H1 (cell line): ENCODE measurements around the gene PRKN. TPM values are rescaled to one million over a fixed set of nuclear protein-coding genes. Genes with fewer than 3 reads are reported as not detected.

Experiments
- CTCF ChIA-PET: fragments of 300-600 bp; sonication (Branson Sonifier 250); formaldehyde crosslinking; loops from one replicate; lab custom pipeline; 2021; ENCODE audit not compliant: partially characterized antibody; lab: Charles Lee
- POLR2A ChIA-PET: fragments of 300-600 bp; sonication (Branson Sonifier 250); formaldehyde crosslinking; loops from one replicate; lab custom pipeline; 2021; ENCODE audit warnings: inconsistent platforms; ENCODE audit not compliant: partially characterized antibody; lab: Charles Lee
- DNase-seq, 2 experiments: peaks; one replicate each; pipeline versions ENCODE4 v3.0.0 to v3.0.0-alpha.2; 2010 to 2022; ENCODE audit warnings: low spot score in 2 of 2, low read depth in 1 of 2, mixed read lengths in 1 of 2
- FAIRE-seq: peaks from 2 replicates; lab custom pipeline; 2011; peaks lifted over from hg19 to GRCh38; lab: Jason Lieb, UNC
- H2AFZ ChIP-seq: 2 replicates; pipeline ENCODE4 v1.8.1; 2012; ENCODE audit warnings: low read length, inconsistent platforms
- H2AK5ac ChIP-seq: 2 replicates; pipeline ENCODE4 v1.6.1; 2013; ENCODE audit warnings: low read depth, low read length
- H2BK120ac ChIP-seq: replicated peaks from 2 replicates; pipeline ENCODE3; 2013; ENCODE audit warnings: low read depth, low read length, inconsistent platforms
- H2BK12ac ChIP-seq: 2 replicates; pipeline ENCODE4 v1.6.1; 2013; ENCODE audit warnings: low read depth, low read length
- H2BK15ac ChIP-seq: 2 replicates; pipeline ENCODE4 v1.6.1; 2013; ENCODE audit warnings: low read length
- H2BK20ac ChIP-seq: 2 replicates; pipeline ENCODE4 v1.6.1; 2013; ENCODE audit warnings: low read length
- H2BK5ac ChIP-seq: 2 replicates; pipeline ENCODE4 v1.6.1; 2013; ENCODE audit warnings: low read depth, low read length
- H3K14ac ChIP-seq: 2 replicates; pipeline ENCODE4 v1.6.1; 2013; ENCODE audit warnings: inconsistent platforms; ENCODE audit not compliant: insufficient read length
- H3K18ac ChIP-seq: 2 replicates; pipeline ENCODE4 v1.6.1; 2013; ENCODE audit warnings: low read length; ENCODE audit errors: extremely low read depth
- H3K23ac ChIP-seq: 2 replicates; pipeline ENCODE4 v1.6.1; 2013; ENCODE audit warnings: inconsistent platforms; ENCODE audit not compliant: insufficient read length
- H3K23me2 ChIP-seq: 2 replicates; pipeline ENCODE4 v1.6.1; 2013; ENCODE audit warnings: low read depth, low read length
- H3K27ac ChIP-seq: 2 replicates; pipeline ENCODE4 v1.6.1; 2011; ENCODE audit warnings: low read depth, low read length, inconsistent platforms
- H3K27me3 ChIP-seq, 4 experiments: replicated peaks in 1 of 4; 1 replicate in 1 of 4; 2 replicates in 3 of 4; pipeline versions ENCODE4 v1.6.1 to v1.8.1; 2011 to 2013; ENCODE audit warnings: low read length in 3 of 4, mild to moderate bottlenecking in 3 of 4, inconsistent platforms in 2 of 4, mixed read lengths in 2 of 4, moderate library complexity in 1 of 4; ENCODE audit not compliant: control insufficient read depth in 3 of 4, insufficient read depth in 3 of 4; ENCODE audit errors: extremely low read depth in 1 of 4
- H3K36me3 ChIP-seq, 4 experiments: 2 replicates each; pipeline versions ENCODE4 v1.6.1 to v1.8.1; 2011 to 2013; ENCODE audit warnings: mild to moderate bottlenecking in 4 of 4, low read length in 3 of 4, moderate library complexity in 2 of 4, control low read depth in 1 of 4, inconsistent platforms in 1 of 4; ENCODE audit not compliant: insufficient read depth in 4 of 4, control insufficient read depth in 2 of 4
- H3K4ac ChIP-seq: replicated peaks from 2 replicates; pipeline ENCODE3; 2013; ENCODE audit warnings: low read length, low read depth, mixed read lengths, inconsistent platforms; ENCODE audit not compliant: insufficient read length
- H3K4me1 ChIP-seq, 4 experiments: replicated peaks in 1 of 4; 1 replicate in 1 of 4; 2 replicates in 3 of 4; pipeline versions ENCODE4 v1.6.1 to v1.8.1; 2011 to 2013; ENCODE audit warnings: low read length in 3 of 4, inconsistent platforms in 2 of 4, mixed read lengths in 1 of 4; ENCODE audit not compliant: insufficient read depth in 4 of 4, control insufficient read depth in 3 of 4
- H3K4me2 ChIP-seq, 2 experiments: 2 replicates each; pipeline versions ENCODE4 v1.6.1 to v1.8.1; 2011 to 2013; ENCODE audit warnings: low read depth in 2 of 2, low read length in 2 of 2, control low read depth in 1 of 2, inconsistent platforms in 1 of 2, mild to moderate bottlenecking in 1 of 2; ENCODE audit not compliant: insufficient read depth in 1 of 2
- H3K4me3 ChIP-seq, 4 experiments: fragments of 200-600, 300-600 bp in 1 of 4; sonication (generic), shearing (Covaris generic), sonication (Bioruptor Twin) in 1 of 4; 2 replicates each; pipeline versions ENCODE4 v1.5.1 to v1.8.1; 2011 to 2016; ENCODE audit warnings: low read length in 4 of 4, low read depth in 3 of 4, control low read depth in 2 of 4, inconsistent platforms in 2 of 4, mild to moderate bottlenecking in 2 of 4, mixed read lengths in 1 of 4, moderate library complexity in 1 of 4; ENCODE audit not compliant: insufficient read depth in 2 of 4; ENCODE audit errors: extremely low read depth in 1 of 4
- H3K56ac ChIP-seq: replicated peaks from 2 replicates; pipeline ENCODE3; 2013; ENCODE audit warnings: low read depth, mild to moderate bottlenecking, mixed read lengths, low read length, inconsistent platforms; ENCODE audit not compliant: insufficient read length
- H3K79me1 ChIP-seq: 2 replicates; pipeline ENCODE4 v1.6.1; 2013; ENCODE audit warnings: low read depth, low read length, control low read depth
- H3K79me2 ChIP-seq, 2 experiments: 2 replicates each; pipeline versions ENCODE4 v1.6.1 to v1.8.1; 2012 to 2013; ENCODE audit warnings: low read length in 2 of 2, mild to moderate bottlenecking in 2 of 2, inconsistent platforms in 1 of 2; ENCODE audit not compliant: insufficient read depth in 2 of 2, control insufficient read depth in 1 of 2
- H3K9ac ChIP-seq, 4 experiments: replicated peaks in 1 of 4; 1 replicate in 1 of 4; 2 replicates in 3 of 4; pipeline versions ENCODE4 v1.6.1 to v1.8.1; 2011 to 2013; ENCODE audit warnings: low read depth in 3 of 4, low read length in 3 of 4, control low read depth in 2 of 4, mild to moderate bottlenecking in 2 of 4, moderate library complexity in 2 of 4, inconsistent platforms in 1 of 4; ENCODE audit errors: extremely low read depth in 1 of 4
- H3K9me3 ChIP-seq, 2 experiments: 2 replicates each; pipeline versions ENCODE4 v1.6.1 to v1.8.1; 2012 to 2013; ENCODE audit warnings: mild to moderate bottlenecking in 2 of 2, moderate library complexity in 2 of 2, control low read depth in 1 of 2, inconsistent platforms in 1 of 2, low read depth in 1 of 2, low read length in 1 of 2, mixed read lengths in 1 of 2; ENCODE audit not compliant: insufficient read depth in 2 of 2
- H4K20me1 ChIP-seq, 2 experiments: replicated peaks in 1 of 2; 2 replicates each; pipeline versions ENCODE3 to v1.8.1; 2011 to 2013; ENCODE audit warnings: inconsistent platforms in 2 of 2, low read length in 2 of 2, mild to moderate bottlenecking in 1 of 2; ENCODE audit not compliant: insufficient read depth in 2 of 2, control insufficient read depth in 1 of 2
- H4K5ac ChIP-seq: 2 replicates; pipeline ENCODE4 v1.6.1; 2013; ENCODE audit warnings: low read length, low read depth, mixed read lengths, inconsistent platforms; ENCODE audit not compliant: insufficient read length
- H4K8ac ChIP-seq: 2 replicates; pipeline ENCODE4 v1.8.0; 2013; ENCODE audit warnings: mild to moderate bottlenecking, moderate library complexity, low read length, inconsistent platforms; ENCODE audit not compliant: insufficient read depth; ENCODE audit errors: extremely low read depth
- H4K91ac ChIP-seq: replicated peaks from 2 replicates; pipeline ENCODE3; 2013; ENCODE audit warnings: low read length, mixed read lengths, inconsistent platforms; ENCODE audit not compliant: insufficient read length
- CHD1 ChIP-seq: IDR thresholded peaks from 2 replicates; pipeline ENCODE4 v1.6.1; 2012; ENCODE audit warnings: low read depth, low read length, improper control_type of control experiment
- HDAC6 ChIP-seq: IDR thresholded peaks from one replicate; pipeline ENCODE4 v1.7.1; 2012; ENCODE audit warnings: low read depth, mild to moderate bottlenecking, inconsistent platforms, low read length, moderate library complexity
- NANOG ChIP-seq: IDR thresholded peaks from 2 replicates; pipeline ENCODE4 v1.6.1; 2011; ENCODE audit warnings: low read length, low read depth, mild to moderate bottlenecking, inconsistent platforms; ENCODE audit not compliant: insufficient read depth, poor library complexity, severe bottlenecking
- PHF8 ChIP-seq: fragments of 200-600 bp; sonication (generic); conservative IDR thresholded peaks from 2 replicates; pipeline ENCODE4 v1.7.1; 2012; ENCODE audit warnings: low read depth, mild to moderate bottlenecking, inconsistent platforms, low read length, moderate library complexity
- POLR2AphosphoS5 ChIP-seq: IDR thresholded peaks from 2 replicates; pipeline ENCODE4 v1.6.1; 2011; ENCODE audit warnings: low read depth, low read length
- POU5F1 ChIP-seq: IDR thresholded peaks from 2 replicates; pipeline ENCODE4 v1.6.1; 2011; ENCODE audit warnings: low read depth, mild to moderate bottlenecking, low read length, moderate library complexity
- RBBP5 ChIP-seq: IDR thresholded peaks from 2 replicates; pipeline ENCODE4 v1.7.1; 2012; ENCODE audit warnings: low read depth, mild to moderate bottlenecking, inconsistent platforms, low read length, moderate library complexity, borderline replicate concordance
- RXRA ChIP-seq: IDR thresholded peaks from 2 replicates; pipeline ENCODE4 v1.6.1; 2011; ENCODE audit warnings: low read depth, mild to moderate bottlenecking, low read length, moderate library complexity; ENCODE audit not compliant: insufficient read depth
- SP1 ChIP-seq: IDR thresholded peaks from 2 replicates; pipeline ENCODE4 v1.6.1; 2011; ENCODE audit warnings: low read depth, low read length
- SP2 ChIP-seq: IDR thresholded peaks from 2 replicates; pipeline ENCODE4 v1.6.1; 2012; ENCODE audit warnings: mild to moderate bottlenecking, low read length, inconsistent platforms
- SRF ChIP-seq: IDR thresholded peaks from 2 replicates; pipeline ENCODE4 v1.6.1; 2011; ENCODE audit warnings: mild to moderate bottlenecking, low read depth, low read length, moderate library complexity
- TBP ChIP-seq: IDR thresholded peaks from 2 replicates; pipeline ENCODE4 v1.6.1; 2011; ENCODE audit warnings: low read depth, low read length, improper control_type of control experiment
- WGBS, 2 experiments: shearing (Covaris generic) in 1 of 2; methylation state at CpG; one replicate each; pipeline versions ENCODE4 v1.1.6 to v1.1.7; 2013 to 2015; ENCODE audit warnings: low lambda C conversion rate in 2 of 2, mixed read lengths in 2 of 2, inconsistent platforms in 1 of 2, low coverage in 1 of 2, missing lambda C conversion rate in 1 of 2; ENCODE audit not compliant: insufficient replicate concordance in 2 of 2, insufficient coverage in 1 of 2, insufficient read length in 1 of 2; ENCODE audit errors: extremely low coverage in 1 of 2, missing lambda C conversion rate in 1 of 2; 5-methylcytosine and 5-hydroxymethylcytosine counted together
- polyA plus RNA-seq, 7 experiments: library from polyadenylated mRNA; depleted of rRNA in 3 of 7; stranded (reverse) in 5 of 7; unstranded in 2 of 7; fragments of >200 nt in 5 of 7; fragments of 200-250 nt in 2 of 7; gene quantifications; 1 replicate in 5 of 7; 2 replicates in 1 of 7; 4 replicates in 1 of 7; pipeline versions ENCODE4 v1.2.1 to v1.2.3, GENCODE V29; 2011 to 2013; ENCODE audit warnings: missing spikeins in 2 of 7, mixed read lengths in 2 of 7
- total RNA-seq: library from RNA; stranded (reverse); fragmentation: NEBNext Ultra II Directional; extraction: Animal tissue kit (Norgen Biotek cat#: 25700); gene quantifications from 2 replicates; pipeline ENCODE4 v1.2.1, GENCODE V29; 2021
- TF ChIP-seq, protein P1 (sequence below): IDR thresholded peaks from 2 replicates; pipeline ENCODE4 v1.6.1; 2012; ENCODE audit warnings: inconsistent platforms
- TF ChIP-seq, protein P2 (sequence below): IDR thresholded peaks from 2 replicates; pipeline ENCODE4 v1.6.1; 2011; ENCODE audit warnings: low read depth, mild to moderate bottlenecking, low read length; ENCODE audit not compliant: insufficient read depth

Gene PRKN
- total and polyA plus RNA-seq, 2 of the 8 experiments (the other 6 are each of a cell fraction or from before 2014, with no cell fraction given): 0.13 to 0.29 TPM

DNA sequence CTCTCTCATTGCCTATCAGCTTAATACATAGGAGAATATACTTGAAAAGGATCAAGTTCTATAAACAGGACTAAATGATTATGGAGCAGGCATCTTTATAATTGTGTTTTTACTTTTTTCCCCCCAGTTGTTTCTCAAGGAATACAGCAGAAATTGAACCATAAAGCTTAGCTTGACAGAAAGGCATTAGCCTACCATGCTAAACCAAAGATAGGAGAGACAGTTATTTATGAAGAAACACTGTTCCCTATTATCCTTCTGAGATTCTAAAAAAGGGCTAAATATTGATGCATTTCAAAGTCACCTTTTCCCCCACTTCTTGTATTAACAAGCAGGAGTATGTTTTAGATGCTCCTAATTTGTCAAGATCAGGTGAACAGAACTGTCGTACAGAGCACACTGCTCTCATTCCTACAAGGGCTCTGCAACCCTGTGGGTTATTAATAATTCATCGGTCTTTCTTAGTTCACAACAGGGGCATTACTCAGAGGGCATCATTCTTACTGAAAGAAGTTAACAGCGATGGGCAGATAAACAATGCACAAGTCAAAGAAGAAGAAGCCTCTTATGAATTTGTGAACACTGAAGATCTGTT lies 38.7 kb downstream of the PRKN start:
- Histone ChIP-seq H4K20me1 (no peaks in the 10 kb centered on the region), H2BK20ac (no peak overlapping the region), H3K4ac (no peak overlapping the region), H3K4me2 (no peak overlapping the region), H4K91ac (no peak overlapping the region), H3K27me3 (no peaks in the 10 kb centered on the region), H4K5ac (no peak overlapping the region), H3K4me3 (no peak overlapping the region), H3K9me3 (no peaks in the 10 kb centered on the region), H4K8ac (no peak overlapping the region), H3K36me3 (no peaks in the 10 kb centered on the region), H2BK5ac (no peak overlapping the region), H3K14ac (no peak overlapping the region), H3K18ac (no peak overlapping the region), H2AFZ (no peak overlapping the region), H2AK5ac (no peak overlapping the region), H2BK12ac (no peak overlapping the region), H2BK15ac (no peak overlapping the region), H3K79me2 (no peaks in the 10 kb centered on the region), H2BK120ac (no peak overlapping the region), H3K56ac (no peak overlapping the region), H3K4me1 (no peaks in the 10 kb centered on the region), H3K79me1 (no peaks in the 10 kb centered on the region), H3K27ac (no peak overlapping the region), H3K9ac (no peak overlapping the region), H3K23me2 (no peaks in the 10 kb centered on the region), H3K23ac (no peak overlapping the region)
- FAIRE-seq (no peak), DNase-seq (no peak)
- ChIA-PET CTCF (no interaction called here), POLR2A (no interaction called here)
- 97% methylated on average over 3 of the region's 3 CpGs; no CpG with 5 or more reads in 1 of the 2 experiments for WGBS, 2 experiments
- TF ChIP-seq HDAC6 (no peak), SP2 (no peak), RXRA (no peak), SRF (no peak), SP1 (no peak), PHF8 (no peak), POU5F1 (no peak), TBP (no peak), CHD1 (no peak), RBBP5 (no peak), NANOG (no peak), POLR2AphosphoS5 (no peak)
- TF ChIP-seq, protein P1, sequence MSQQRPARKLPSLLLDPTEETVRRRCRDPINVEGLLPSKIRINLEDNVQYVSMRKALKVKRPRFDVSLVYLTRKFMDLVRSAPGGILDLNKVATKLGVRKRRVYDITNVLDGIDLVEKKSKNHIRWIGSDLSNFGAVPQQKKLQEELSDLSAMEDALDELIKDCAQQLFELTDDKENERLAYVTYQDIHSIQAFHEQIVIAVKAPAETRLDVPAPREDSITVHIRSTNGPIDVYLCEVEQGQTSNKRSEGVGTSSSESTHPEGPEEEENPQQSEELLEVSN: no peak
- TF ChIP-seq, protein P2, sequence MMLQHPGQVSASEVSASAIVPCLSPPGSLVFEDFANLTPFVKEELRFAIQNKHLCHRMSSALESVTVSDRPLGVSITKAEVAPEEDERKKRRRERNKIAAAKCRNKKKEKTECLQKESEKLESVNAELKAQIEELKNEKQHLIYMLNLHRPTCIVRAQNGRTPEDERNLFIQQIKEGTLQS: no peak
